GM23248 (cell line): ENCODE measurements around the gene ATP8B3.

Experiments used
- EZH2 ChIP-seq: fragments of 200-600 bp; sonication (generic); IDR thresholded peaks from 2 replicates; pipeline ENCODE4 v1.6.1; 2018; ENCODE audit warnings: antibody characterized with exemption, mild to moderate bottlenecking; ENCODE audit not compliant: insufficient read depth, poor library complexity, severe bottlenecking
- EZH2phosphoT487 ChIP-seq: fragments of 200-600 bp; sonication (generic); IDR thresholded peaks from 2 replicates; pipeline ENCODE4 v1.6.1; 2018; ENCODE audit warnings: antibody characterized with exemption, moderate library complexity, mild to moderate bottlenecking, low read depth; ENCODE audit not compliant: insufficient read depth

DNA sequence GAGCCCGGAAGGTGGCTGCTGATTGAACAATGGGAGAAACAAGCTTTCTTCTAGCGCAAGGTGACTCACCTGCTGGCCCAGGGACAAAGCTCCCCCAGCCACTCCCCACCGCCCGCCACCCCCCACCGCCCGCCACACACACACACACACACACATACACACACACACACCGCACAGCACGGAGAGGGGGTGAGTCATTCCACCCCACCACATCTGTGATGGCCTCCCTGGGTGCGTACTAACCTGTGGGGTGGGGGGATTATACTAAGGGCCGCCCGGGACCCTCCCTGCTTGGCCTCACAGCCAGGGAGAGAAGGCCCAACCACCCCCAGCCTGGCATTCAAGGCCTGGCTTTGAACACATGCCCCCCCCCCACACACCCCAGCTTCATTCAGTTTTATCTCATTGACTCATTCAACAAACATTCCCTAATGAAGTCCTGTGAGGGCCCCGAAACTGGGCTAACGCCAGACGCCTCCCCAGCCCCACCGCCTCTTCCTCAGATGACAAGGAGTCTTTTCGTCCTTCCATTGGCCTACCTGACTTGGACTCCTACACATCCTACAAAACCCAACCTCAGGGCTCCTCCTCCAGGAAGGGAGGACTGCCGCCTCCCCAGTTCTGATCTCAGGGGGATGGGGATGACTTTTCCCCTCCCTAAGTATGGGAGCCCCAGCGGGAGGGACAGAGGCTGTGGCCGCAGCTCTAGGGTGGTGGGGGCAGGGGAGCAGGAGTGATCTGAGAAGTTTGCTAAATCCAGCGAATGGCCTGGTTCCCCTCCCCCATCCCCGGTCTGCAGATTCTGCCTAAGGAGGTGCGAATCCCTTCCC, 64.6 kb downstream of the ATP8B3 start:
- TF ChIP-seq EZH2: no peak
- TF ChIP-seq EZH2phosphoT487: no peak
